ENCODE data around the gene CIAO2B. TPM values are rescaled to one million over a fixed set of nuclear protein-coding genes. Genes with fewer than 3 reads are reported as not detected.

CIAO2B gene
- total and polyA plus RNA-seq, 7 donors: 71.7 to 219 (median 121) TPM

DNA sequence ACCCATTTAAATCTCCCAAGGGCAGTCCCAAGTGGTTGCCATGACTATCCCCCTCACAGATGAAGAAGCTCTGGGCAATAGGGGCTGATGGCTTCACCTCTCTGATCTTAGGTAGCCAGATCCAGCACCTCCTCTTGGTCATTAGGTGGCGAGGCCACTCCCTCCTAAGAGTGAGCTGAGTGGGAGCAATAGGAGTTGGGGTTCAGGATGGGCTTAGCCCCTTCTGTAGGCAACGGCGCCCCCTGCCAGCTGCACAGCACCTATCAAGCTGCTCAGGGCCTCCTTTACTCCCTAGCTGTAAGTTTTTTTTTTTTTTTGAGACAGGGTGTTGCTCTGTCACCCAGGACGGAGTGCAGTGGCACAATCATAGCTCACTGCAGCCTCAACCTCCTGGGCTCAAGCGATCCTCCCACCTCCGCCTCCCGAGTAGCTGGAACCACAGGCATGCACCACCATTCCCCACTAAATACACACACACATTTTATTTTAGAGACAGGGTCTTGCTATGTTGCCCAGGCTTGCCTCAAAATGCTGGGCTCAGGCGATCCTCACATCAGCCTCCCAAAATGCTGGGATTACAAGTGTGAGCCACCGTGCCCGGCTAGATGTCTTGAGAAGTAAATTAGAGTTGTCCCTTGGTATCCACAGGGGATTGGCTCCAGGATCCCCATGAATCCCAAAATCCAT, 5.4 kb downstream of the CIAO2B start:
- no peak for DNase-seq
- H3K4me3 ChIP-seq: no peak overlapping the region
- H3K36me3 ChIP-seq: peaks cover 0 to 12% (median 0%) of the 10 kb centered on the region in 4 donors
- H3K4me1 ChIP-seq: peaks cover 0 to 54% (median 43%) of the 10 kb centered on the region in 4 donors
- intact Hi-C loops (cut with DNase I): loop anchor here (1.0 kb wide), 1 partner anchor 34 kb away; no protein-coding TSS in a partner anchor
- no peak for TF ChIP-seq POLR2A (IDR thresholded peaks at IDR 0.05)
- TF ChIP-seq, protein P1, sequence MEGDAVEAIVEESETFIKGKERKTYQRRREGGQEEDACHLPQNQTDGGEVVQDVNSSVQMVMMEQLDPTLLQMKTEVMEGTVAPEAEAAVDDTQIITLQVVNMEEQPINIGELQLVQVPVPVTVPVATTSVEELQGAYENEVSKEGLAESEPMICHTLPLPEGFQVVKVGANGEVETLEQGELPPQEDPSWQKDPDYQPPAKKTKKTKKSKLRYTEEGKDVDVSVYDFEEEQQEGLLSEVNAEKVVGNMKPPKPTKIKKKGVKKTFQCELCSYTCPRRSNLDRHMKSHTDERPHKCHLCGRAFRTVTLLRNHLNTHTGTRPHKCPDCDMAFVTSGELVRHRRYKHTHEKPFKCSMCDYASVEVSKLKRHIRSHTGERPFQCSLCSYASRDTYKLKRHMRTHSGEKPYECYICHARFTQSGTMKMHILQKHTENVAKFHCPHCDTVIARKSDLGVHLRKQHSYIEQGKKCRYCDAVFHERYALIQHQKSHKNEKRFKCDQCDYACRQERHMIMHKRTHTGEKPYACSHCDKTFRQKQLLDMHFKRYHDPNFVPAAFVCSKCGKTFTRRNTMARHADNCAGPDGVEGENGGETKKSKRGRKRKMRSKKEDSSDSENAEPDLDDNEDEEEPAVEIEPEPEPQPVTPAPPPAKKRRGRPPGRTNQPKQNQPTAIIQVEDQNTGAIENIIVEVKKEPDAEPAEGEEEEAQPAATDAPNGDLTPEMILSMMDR (IDR thresholded peaks at IDR 0.05): peak in 2 of 4 experiments; percentile 21 to 48
- H3K9me3 ChIP-seq: no peaks in the 10 kb centered on the region
- peak overlapping the region in 1 of 4 donors; percentile 14 for H3K27ac ChIP-seq
- no peaks in the 10 kb centered on the region for H3K27me3 ChIP-seq
- 74 to 83% methylated on average over 10 of the region's 10 CpGs for WGBS, 2 donors

DNA sequence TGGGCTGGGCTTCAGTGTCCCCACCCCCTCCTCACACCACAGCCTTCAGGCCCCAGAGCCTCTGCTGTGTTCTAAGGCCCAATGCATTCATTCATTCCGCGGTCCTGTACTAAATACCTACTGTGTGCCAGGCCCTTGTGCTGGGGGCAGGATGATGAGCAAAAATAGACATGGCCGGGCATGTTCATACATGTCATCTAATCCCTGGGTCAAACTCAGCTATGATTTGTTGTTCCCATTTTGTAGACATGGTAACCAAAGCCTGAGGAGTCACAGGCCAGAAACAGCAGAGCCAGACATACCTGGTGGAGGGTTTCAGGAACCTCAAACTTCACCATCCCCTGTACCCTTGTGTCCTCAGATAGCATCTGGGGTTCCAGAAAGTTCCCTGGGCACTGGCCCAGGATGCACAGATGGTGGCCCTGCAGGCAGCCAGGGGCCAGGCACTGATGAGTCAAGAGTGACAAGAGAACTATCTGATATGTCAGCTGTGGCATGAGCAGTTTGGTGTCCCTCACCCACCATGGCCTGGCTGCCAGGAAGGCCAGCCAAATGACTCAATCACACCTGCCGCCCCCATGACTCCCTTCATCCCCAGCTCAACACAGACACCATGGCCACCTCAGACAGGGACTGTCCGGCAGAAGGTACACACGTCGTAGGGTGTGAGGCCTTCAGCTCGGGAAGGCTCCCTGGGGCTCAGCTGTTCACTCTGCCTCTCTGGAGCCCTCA, 6.1 kb downstream of the CIAO2B start:
- DNase-seq: no peak
- no peaks in the 10 kb centered on the region for H3K27me3 ChIP-seq
- intact Hi-C loops (cut with DNase I): loop anchor here (1.0 kb wide), 1 partner anchor 33 kb away; no protein-coding TSS in a partner anchor
- H3K4me3 ChIP-seq: no peak overlapping the region
- peaks cover 0 to 54% (median 44%) of the 10 kb centered on the region in 4 donors for H3K4me1 ChIP-seq
- no peak for TF ChIP-seq EP300 (IDR thresholded peaks at IDR 0.05)
- TF ChIP-seq, protein P1 (IDR thresholded peaks at IDR 0.05): no peak
- no peak for TF ChIP-seq POLR2AphosphoS5 (IDR thresholded peaks at IDR 0.05)
- H3K27ac ChIP-seq: peak overlapping the region in 1 of 4 donors; percentile 14
- peaks cover 0 to 12% (median 0%) of the 10 kb centered on the region in 4 donors for H3K36me3 ChIP-seq
- no peaks in the 10 kb centered on the region for H3K9me3 ChIP-seq
- WGBS, 2 donors: 93 to 96% methylated on average over 8 of the region's 8 CpGs

DNA sequence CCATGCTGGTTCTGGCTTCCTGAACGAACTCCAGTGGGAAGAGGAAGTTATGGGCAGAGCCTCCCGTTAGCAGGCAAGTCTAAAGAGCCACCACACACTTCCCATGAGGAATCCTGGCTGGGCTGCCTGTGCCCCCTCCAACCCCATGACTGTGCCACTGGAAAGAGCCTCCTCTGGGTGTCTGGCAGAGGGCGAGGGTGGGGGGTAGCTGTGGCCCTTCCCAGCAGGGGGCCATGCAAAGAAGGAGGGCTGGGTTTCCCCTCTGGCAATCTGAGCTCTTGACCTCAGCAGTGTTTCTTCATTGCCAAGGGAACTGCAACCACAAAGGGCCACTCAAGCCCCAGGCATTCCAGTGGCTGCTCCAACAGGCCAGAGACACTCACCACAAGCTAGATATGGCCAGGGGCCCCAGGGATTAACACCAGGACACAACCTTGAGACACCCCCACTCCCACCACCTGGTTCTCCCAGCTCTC, 7.2 kb downstream of the CIAO2B start:
- intact Hi-C loops (cut with DNase I): no loop called here
- Histone ChIP-seq H3K27me3 (no peaks in the 10 kb centered on the region), H3K4me3 (no peak overlapping the region), H3K27ac (peak overlapping the region; percentile 81 to 96 (median 90)), H3K36me3 (peaks cover 0 to 6% (median under 1%) of the 10 kb centered on the region in 4 donors), H3K9me3 (no peaks in the 10 kb centered on the region), H3K4me1 (peaks cover 0 to 52% (median 48%) of the 10 kb centered on the region in 4 donors)
- WGBS, 2 donors: 61 to 72% methylated on average over 3 of the region's 3 CpGs
- no peak for DNase-seq
- TF ChIP-seq POLR2A (IDR thresholded peaks at IDR 0.05) (no peak), POLR2AphosphoS5 (IDR thresholded peaks at IDR 0.05) (no peak), EP300 (IDR thresholded peaks at IDR 0.05) (no peak)
- TF ChIP-seq, protein P1 (IDR thresholded peaks at IDR 0.05): no peak

DNA sequence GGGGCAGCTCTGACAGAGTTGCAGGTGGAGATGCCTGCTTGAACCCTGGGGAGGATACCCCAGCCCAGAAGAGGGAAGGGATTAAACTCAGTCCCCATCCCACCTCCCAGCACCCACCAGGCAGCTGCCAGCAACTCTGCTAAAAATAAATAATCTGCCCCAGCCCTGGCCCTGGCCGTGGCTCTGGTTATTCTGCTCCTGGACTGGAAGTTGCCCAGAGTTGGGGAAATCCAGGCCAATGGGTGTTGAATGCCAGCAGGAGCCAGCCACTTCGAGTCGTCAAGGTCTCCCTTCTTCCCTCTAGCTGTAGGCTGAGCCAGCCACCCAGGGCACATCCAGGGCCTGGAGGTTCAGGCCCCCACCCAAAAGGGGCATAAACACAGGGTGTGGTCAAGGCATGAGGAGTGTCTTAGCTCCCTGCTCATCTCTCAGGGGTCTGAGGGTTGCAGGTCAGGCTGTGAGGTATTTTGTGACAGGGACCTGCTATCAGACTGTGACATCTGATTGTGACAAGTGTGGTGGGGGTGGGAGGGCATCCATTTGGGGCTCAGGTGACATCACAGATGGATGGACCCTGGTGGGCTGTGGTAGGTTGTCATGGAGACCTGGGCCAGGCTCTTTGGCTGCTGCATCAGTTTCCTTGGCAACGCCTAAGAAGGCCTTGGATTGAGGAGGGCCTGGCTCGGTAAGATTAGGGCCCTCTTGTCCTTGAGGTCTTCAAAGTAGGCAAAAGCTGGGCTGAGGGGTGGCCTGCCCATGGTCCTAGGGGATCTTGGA, 7.8 kb downstream of the CIAO2B start:
- intact Hi-C loops (cut with DNase I): no loop called here
- Histone ChIP-seq H3K27ac (peak overlapping the region; percentile 81 to 96 (median 90)), H3K9me3 (no peaks in the 10 kb centered on the region), H3K4me3 (peak overlapping the region in 1 of 4 donors; percentile 85), H3K4me1 (peaks cover 0 to 52% (median 48%) of the 10 kb centered on the region in 4 donors), H3K27me3 (no peaks in the 10 kb centered on the region), H3K36me3 (peaks cover 0 to 8% (median 6%) of the 10 kb centered on the region in 4 donors)
- TF ChIP-seq EP300 (IDR thresholded peaks at IDR 0.05) (no peak), POLR2A (IDR thresholded peaks at IDR 0.05) (no peak), POLR2AphosphoS5 (IDR thresholded peaks at IDR 0.05) (no peak)
- TF ChIP-seq, protein P1 (IDR thresholded peaks at IDR 0.05): no peak
- WGBS, 2 donors: 76 to 77% methylated on average over 5 of the region's 5 CpGs
- DNase-seq: peak; percentile 77

Data from sigmoid colon (tissue), 7 donors.